SK-N-SH (cell line): ENCODE data around the gene CRIP1. TPM values are rescaled to one million over a fixed set of nuclear protein-coding genes. Genes with fewer than 3 reads are reported as not detected.
A peak's percentile ranks its signal among the peaks of the same experiment; 100 is the strongest.

Experiments
- CTCF ChIA-PET: fragments of 300-600, 350-600 bp; formaldehyde crosslinking; extraction: SDS; loops from one replicate; lab custom pipeline; 2021; lab: Yijun Ruan, JAX
- POLR2A ChIA-PET: fragments of 350-600 bp; sonication (Branson Sonifier 250); formaldehyde crosslinking; extraction: SDS; loops from one replicate; lab custom pipeline; 2020; ENCODE audit warnings: antibody characterized with exemption, inconsistent platforms; lab: Yijun Ruan, JAX
- DNase-seq: peaks from one replicate; pipeline ENCODE4 v3.0.0; 2012
- H2AFZ ChIP-seq: fragments of 200-600 bp; sonication (generic); 2 replicates; pipeline ENCODE4 v1.8.1; 2016; ENCODE audit warnings: antibody characterized with exemption, mild to moderate bottlenecking, low read depth
- H3F3A ChIP-seq: fragments of 200-600 bp; sonication (generic); replicated peaks from 2 replicates; pipeline ENCODE3; 2016; ENCODE audit warnings: antibody characterized with exemption, mild to moderate bottlenecking; ENCODE audit not compliant: insufficient read depth
- H3K27ac ChIP-seq, 2 experiments: fragments of 200-500 bp in 1 of 2; fragments of 200-600 bp in 1 of 2; sonication (Bioruptor generic) in 1 of 2; sonication (generic), shearing (Covaris generic) in 1 of 2; 2 replicates each; pipeline versions ENCODE4 v1.5.1 to v1.6.1; 2014 to 2016; ENCODE audit warnings: low read depth in 2 of 2, inconsistent platforms in 1 of 2, low read length in 1 of 2, mild to moderate bottlenecking in 1 of 2, mixed read lengths in 1 of 2
- H3K27me3 ChIP-seq: fragments of 200-600 bp; sonication (generic), shearing (Covaris generic); 2 replicates; pipeline ENCODE4 v1.6.1; 2016; ENCODE audit warnings: mixed run types; ENCODE audit not compliant: insufficient read depth
- H3K36me3 ChIP-seq, 2 experiments: fragments of 200-500 bp in 1 of 2; fragments of 200-600 bp in 1 of 2; sonication (Bioruptor generic) in 1 of 2; sonication (generic) in 1 of 2; replicated peaks in 1 of 2; 2 replicates each; pipeline versions ENCODE3 to v1.5.1; 2014 to 2016; ENCODE audit warnings: low read length in 1 of 2, mild to moderate bottlenecking in 1 of 2; ENCODE audit not compliant: insufficient read depth in 2 of 2, control insufficient read depth in 1 of 2
- H3K4me1 ChIP-seq, 2 experiments: fragments of 200-500 bp in 1 of 2; fragments of 200-600 bp in 1 of 2; sonication (Bioruptor generic) in 1 of 2; sonication (generic), shearing (Covaris generic) in 1 of 2; 2 replicates each; pipeline versions ENCODE4 v1.5.1 to v1.6.1; 2014 to 2016; ENCODE audit warnings: low read depth in 1 of 2, low read length in 1 of 2, mixed run types in 1 of 2; ENCODE audit not compliant: insufficient read depth in 2 of 2, control insufficient read depth in 1 of 2
- H3K4me2 ChIP-seq: fragments of 200-600 bp; sonication (generic), shearing (Covaris generic); 2 replicates; pipeline ENCODE4 v1.6.1; 2017; ENCODE audit warnings: mixed run types
- H3K4me3 ChIP-seq, 2 experiments: fragments of 200-500 bp in 1 of 2; fragments of 200-600 bp in 1 of 2; sonication (Bioruptor generic) in 1 of 2; sonication (generic), shearing (Covaris generic) in 1 of 2; 2 replicates each; pipeline versions ENCODE4 v1.5.1 to v1.8.1; 2014 to 2016; ENCODE audit warnings: low read depth in 2 of 2, inconsistent platforms in 1 of 2, low read length in 1 of 2, mild to moderate bottlenecking in 1 of 2, mixed read lengths in 1 of 2, moderate library complexity in 1 of 2
- H3K79me2 ChIP-seq: fragments of 200-600 bp; sonication (generic); 2 replicates; pipeline ENCODE4 v1.8.1; 2017; ENCODE audit warnings: mild to moderate bottlenecking; ENCODE audit not compliant: insufficient read depth
- H3K9ac ChIP-seq: fragments of 200-600 bp; sonication (generic); 2 replicates; pipeline ENCODE4 v1.6.1; 2017; ENCODE audit warnings: mixed run types
- H3K9me2 ChIP-seq: fragments of 200-600 bp; sonication (generic); 2 replicates; pipeline ENCODE4 v1.6.1; 2017; ENCODE audit warnings: mixed run types
- H3K9me3 ChIP-seq: fragments of 200-600 bp; sonication (generic); 2 replicates; pipeline ENCODE4 v1.6.1; 2017; ENCODE audit warnings: mixed run types, mild to moderate bottlenecking, moderate library complexity
- H4K20me1 ChIP-seq: fragments of 200-600 bp; sonication (generic); 2 replicates; pipeline ENCODE4 v1.6.1; 2017; ENCODE audit warnings: mild to moderate bottlenecking, mixed run types; ENCODE audit not compliant: insufficient read depth
- CHD2 ChIP-seq: fragments of 150-350 bp; IDR thresholded peaks from 2 replicates; pipeline ENCODE4 v1.6.1; 2018; ENCODE audit warnings: low read length; ENCODE audit not compliant: partially characterized antibody
- ELF1 ChIP-seq: IDR thresholded peaks from 2 replicates; pipeline ENCODE4 v1.4.0; 2012
- FOXJ3 ChIP-seq: sonication (generic); formaldehyde crosslinking; IDR thresholded peaks from 2 replicates; pipeline ENCODE4 v1.5.1; 2020; ENCODE audit warnings: mild to moderate bottlenecking, missing genetic modification reagents
- FOXM1 ChIP-seq: IDR thresholded peaks from 2 replicates; pipeline ENCODE4 v1.4.0; 2012; ENCODE audit warnings: low read depth, mild to moderate bottlenecking
- GABPA ChIP-seq: IDR thresholded peaks from 2 replicates; pipeline ENCODE4 v1.4.0; 2012; ENCODE audit warnings: low read depth, mild to moderate bottlenecking
- GATA2 ChIP-seq: sonication (generic); formaldehyde crosslinking; IDR thresholded peaks from 2 replicates; pipeline ENCODE4 v1.5.0; 2020; ENCODE audit warnings: mild to moderate bottlenecking, missing genetic modification reagents
- IRF3 ChIP-seq: fragments of 150-350 bp; IDR thresholded peaks from 2 replicates; pipeline ENCODE4 v1.6.1; 2016; ENCODE audit warnings: mild to moderate bottlenecking, low read depth, low read length
- MAX ChIP-seq: IDR thresholded peaks from 2 replicates; pipeline ENCODE4 v1.4.0; 2012; ENCODE audit warnings: low read depth
- MEF2A ChIP-seq: IDR thresholded peaks from 2 replicates; pipeline ENCODE4 v1.4.0; 2012; ENCODE audit warnings: low read depth, borderline replicate concordance
- NFIC ChIP-seq: IDR thresholded peaks from 2 replicates; pipeline ENCODE4 v1.4.0; 2012; ENCODE audit warnings: borderline replicate concordance
- POLR2AphosphoS5 ChIP-seq: IDR thresholded peaks from 2 replicates; pipeline ENCODE4 v1.6.1; 2012; ENCODE audit warnings: low read depth, low read length
- RCOR1 ChIP-seq: fragments of 150-350 bp; IDR thresholded peaks from 2 replicates; pipeline ENCODE4 v1.6.1; 2017; ENCODE audit warnings: antibody characterized with exemption, low read length
- SIN3A ChIP-seq: IDR thresholded peaks from 2 replicates; pipeline ENCODE4 v1.6.1; 2012; ENCODE audit warnings: low read depth, mild to moderate bottlenecking, low read length, moderate library complexity, borderline replicate concordance
- SMC3 ChIP-seq: IDR thresholded peaks from 2 replicates; pipeline ENCODE4 v1.6.1; 2012; ENCODE audit warnings: low read depth, low read length, improper control_type of control experiment
- TEAD4 ChIP-seq: IDR thresholded peaks from 2 replicates; pipeline ENCODE4 v1.4.0; 2012; ENCODE audit warnings: mild to moderate bottlenecking, borderline replicate concordance; ENCODE audit not compliant: insufficient read depth
- WGBS: methylation state at CpG from one replicate; pipeline ENCODE4 v1.1.6; 2017; ENCODE audit warnings: low lambda C conversion rate; 5-methylcytosine and 5-hydroxymethylcytosine counted together
- polyA plus RNA-seq, 3 experiments: library from polyadenylated mRNA; depleted of rRNA; stranded (reverse); fragments of >200 nt; gene quantifications; 2 replicates each; pipeline ENCODE4 v1.2.3, GENCODE V29; 2012
- TF ChIP-seq, protein P1 (sequence below): IDR thresholded peaks from 2 replicates; pipeline ENCODE4 v1.4.0; 2012; ENCODE audit warnings: low read depth, borderline replicate concordance
- TF ChIP-seq, protein P2 (sequence below): IDR thresholded peaks from 2 replicates; pipeline ENCODE4; 2012

CRIP1 gene
- polyA plus RNA-seq, 1 of the 3 experiments (the other 2 are of a cell fraction), result 0.72 TPM

DNA sequence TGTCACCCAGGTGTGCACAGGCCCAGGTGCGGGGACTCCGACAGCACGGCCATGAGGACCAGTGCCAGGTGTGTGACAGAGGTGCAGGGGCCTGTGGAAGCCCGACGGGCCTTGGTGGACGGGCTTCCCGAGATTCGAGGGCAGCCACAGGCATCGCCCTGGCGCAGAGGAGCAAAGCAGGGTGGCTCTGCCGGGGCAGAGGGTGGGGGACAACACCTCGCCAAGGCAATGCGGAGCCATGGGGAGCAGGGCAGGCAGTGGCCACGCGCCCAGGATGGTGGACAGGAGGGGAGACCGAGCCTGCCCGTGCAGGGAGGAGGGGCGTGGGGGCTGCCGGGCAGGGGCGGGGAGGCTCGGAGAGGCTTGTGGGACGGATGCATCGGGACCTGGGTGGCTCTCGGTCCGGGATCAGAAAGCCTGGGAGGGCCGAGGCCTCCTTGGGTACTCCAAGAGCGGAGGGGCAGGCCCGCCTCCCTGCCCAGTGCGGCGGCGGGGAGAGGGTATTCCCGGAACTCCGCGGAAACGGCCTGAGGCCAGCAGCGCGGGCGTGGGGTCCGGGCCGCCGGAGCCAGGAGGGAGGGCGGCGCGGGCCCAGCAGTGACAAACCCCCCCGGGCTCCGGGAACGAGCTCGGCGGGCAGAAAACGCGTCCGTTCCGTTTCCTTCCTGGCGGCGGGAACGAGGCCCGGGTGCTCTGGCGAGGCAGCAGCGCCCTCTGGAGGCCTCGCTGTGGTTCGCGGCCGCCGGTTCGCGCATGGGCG, 41.3 kb downstream of the CRIP1 start (continued):
- TF ChIP-seq ELF1 (no peak), GABPA (peak; percentile 65), NFIC (no peak), POLR2AphosphoS5 (0 out of 2 replicates have a peak, but pooled peaks have one; percentile 41), MAX (peak; percentile 58; the same call in 1 of the 2 replicates)
- TF ChIP-seq, protein P1, sequence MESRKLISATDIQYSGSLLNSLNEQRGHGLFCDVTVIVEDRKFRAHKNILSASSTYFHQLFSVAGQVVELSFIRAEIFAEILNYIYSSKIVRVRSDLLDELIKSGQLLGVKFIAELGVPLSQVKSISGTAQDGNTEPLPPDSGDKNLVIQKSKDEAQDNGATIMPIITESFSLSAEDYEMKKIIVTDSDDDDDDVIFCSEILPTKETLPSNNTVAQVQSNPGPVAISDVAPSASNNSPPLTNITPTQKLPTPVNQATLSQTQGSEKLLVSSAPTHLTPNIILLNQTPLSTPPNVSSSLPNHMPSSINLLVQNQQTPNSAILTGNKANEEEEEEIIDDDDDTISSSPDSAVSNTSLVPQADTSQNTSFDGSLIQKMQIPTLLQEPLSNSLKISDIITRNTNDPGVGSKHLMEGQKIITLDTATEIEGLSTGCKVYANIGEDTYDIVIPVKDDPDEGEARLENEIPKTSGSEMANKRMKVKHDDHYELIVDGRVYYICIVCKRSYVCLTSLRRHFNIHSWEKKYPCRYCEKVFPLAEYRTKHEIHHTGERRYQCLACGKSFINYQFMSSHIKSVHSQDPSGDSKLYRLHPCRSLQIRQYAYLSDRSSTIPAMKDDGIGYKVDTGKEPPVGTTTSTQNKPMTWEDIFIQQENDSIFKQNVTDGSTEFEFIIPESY, result no peak
- TF ChIP-seq, all 33 proteins: peak for 9

DNA sequence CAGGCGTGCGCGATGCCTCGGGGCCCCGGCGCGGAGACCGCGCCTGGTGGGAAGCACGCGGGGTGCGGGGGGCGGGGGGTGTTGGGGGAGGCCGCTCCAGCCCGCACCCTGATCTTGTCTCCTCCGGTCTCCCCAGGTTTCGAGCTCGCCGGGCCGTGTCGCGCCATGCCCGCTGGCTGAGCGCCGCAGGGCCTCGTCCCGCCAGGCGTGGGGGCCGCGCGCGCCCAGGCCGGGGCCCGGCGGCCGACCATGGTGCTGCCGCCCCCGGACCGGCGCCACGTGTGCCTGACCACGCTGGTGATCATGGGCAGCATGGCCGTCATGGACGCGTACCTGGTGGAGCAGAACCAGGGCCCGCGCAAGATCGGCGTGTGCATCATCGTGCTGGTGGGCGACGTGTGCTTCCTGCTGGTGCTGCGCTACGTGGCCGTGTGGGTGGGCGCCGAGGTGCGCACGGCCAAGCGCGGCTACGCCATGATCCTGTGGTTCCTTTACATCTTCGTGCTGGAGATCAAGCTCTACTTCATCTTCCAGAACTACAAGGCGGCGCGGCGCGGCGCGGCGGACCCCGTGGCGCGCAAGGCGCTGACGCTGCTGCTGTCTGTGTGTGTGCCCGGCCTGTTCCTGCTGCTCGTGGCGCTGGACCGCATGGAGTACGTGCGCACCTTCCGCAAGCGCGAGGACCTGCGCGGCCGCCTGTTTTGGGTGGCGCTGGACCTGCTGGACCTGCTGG, 42.1 kb downstream of the CRIP1 start:
- ChIA-PET POLR2A (interaction anchor here (0.6 to 1.0 kb wide), 2 partner anchors 48 to 159 kb away, joined by 3 to 4 read pairs; no protein-coding TSS in a partner anchor), CTCF (interaction anchor here (0.6 to 5.8 kb wide), 29 partner anchors 9 to 483 kb away, joined by 3 to 61 read pairs (median 4); partner anchors contain the start of genes CRIP1 and TEDC1)
- peaks cover 4 to 17% of the 10 kb centered on the region in 2 experiments; a peak in 2 of 4 replicates for H3K4me1 ChIP-seq
- no peaks in the 10 kb centered on the region for H3K79me2 ChIP-seq
- H3K9me2 ChIP-seq, result no peaks in the 10 kb centered on the region
- no peak overlapping the region for H2AFZ ChIP-seq
- peak overlapping the region; percentile 98; the same call in 1 of the 2 replicates for H3K4me2 ChIP-seq
- no peaks in the 10 kb centered on the region for H4K20me1 ChIP-seq
- DNase-seq, result no peak
- 67% methylated on average over 25 of the region's 89 CpGs for WGBS
- no peaks in the 10 kb centered on the region for H3K9me3 ChIP-seq
- TF ChIP-seq SMC3, result no peak
- TF ChIP-seq FOXJ3 (CRISPR knock-in tag), result no peak
- no peak for TF ChIP-seq POLR2AphosphoS5
- TF ChIP-seq IRF3, result no peak
- TF ChIP-seq, protein P1, result no peak
- TF ChIP-seq TEAD4, result no peak
- TF ChIP-seq MEF2A, result no peak
- TF ChIP-seq, protein P2, sequence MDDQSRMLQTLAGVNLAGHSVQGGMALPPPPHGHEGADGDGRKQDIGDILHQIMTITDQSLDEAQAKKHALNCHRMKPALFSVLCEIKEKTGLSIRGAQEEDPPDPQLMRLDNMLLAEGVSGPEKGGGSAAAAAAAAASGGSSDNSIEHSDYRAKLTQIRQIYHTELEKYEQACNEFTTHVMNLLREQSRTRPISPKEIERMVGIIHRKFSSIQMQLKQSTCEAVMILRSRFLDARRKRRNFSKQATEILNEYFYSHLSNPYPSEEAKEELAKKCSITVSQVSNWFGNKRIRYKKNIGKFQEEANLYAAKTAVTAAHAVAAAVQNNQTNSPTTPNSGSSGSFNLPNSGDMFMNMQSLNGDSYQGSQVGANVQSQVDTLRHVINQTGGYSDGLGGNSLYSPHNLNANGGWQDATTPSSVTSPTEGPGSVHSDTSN, result no peak
- no peak for TF ChIP-seq GATA2 (CRISPR knock-in tag)
- no peak for TF ChIP-seq RCOR1
- TF ChIP-seq FOXM1, result no peak
- no peak for TF ChIP-seq SIN3A
- no peak for TF ChIP-seq CHD2
- TF ChIP-seq, all 33 proteins: peak for 0
- Histone ChIP-seq H3K4me3 (peak overlapping the region; percentile 64 to 69; a peak in 2 of 4 replicates), H3K27me3 (no peaks in the 10 kb centered on the region), H3K36me3 (peaks cover 0 to 2% of the 10 kb centered on the region in 2 experiments), H3K27ac (no peak overlapping the region), H3F3A (peaks cover 12% of the 10 kb centered on the region), H3K9ac (no peak overlapping the region)
